ENCODE measurements around the gene DYNLRB2. TPM values are rescaled to one million over a fixed set of nuclear protein-coding genes. Genes with fewer than 3 reads are reported as not detected.

DYNLRB2 gene
- polyA plus RNA-seq, 1 experiment, result 0.71 TPM

DNA sequence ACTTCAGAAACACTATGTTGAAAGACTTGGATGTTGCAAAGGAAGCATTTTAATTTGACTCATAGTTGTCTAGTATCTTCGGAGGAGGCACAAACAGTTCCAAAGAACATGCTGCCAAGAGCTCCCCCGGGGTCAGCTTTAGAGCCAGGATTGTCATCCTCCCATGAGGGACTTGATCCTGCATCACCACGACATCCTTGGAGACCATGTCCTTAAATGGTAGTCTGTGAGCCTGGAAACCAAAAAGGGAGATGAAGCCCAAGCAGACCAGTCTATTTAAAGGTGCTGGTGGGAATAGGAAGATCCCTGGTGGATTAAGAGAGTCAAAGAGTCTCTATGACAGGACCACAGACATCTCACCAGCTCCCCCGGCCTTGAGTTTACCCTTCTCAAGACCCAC, 33.3 kb upstream of the DYNLRB2 start:
- CTCF ChIA-PET, result interaction anchor here (1.0 to 1.1 kb wide), 2 partner anchors 18 to 317 kb away, joined by 3 to 4 read pairs; no protein-coding TSS in a partner anchor
- DNase-seq (ENCODE audit: low read depth, low spot score), result no peak
- H3K27me3 ChIP-seq (ENCODE audit: control insufficient read depth, insufficient read depth, low read length), result no peaks in the 10 kb centered on the region
- no peaks in the 10 kb centered on the region for H3K9me3 ChIP-seq (ENCODE audit: control insufficient read depth, insufficient read depth, low read length)
- no peak overlapping the region for H3K27ac ChIP-seq (ENCODE audit: low read depth, low read length)
- TF ChIP-seq, protein P1, sequence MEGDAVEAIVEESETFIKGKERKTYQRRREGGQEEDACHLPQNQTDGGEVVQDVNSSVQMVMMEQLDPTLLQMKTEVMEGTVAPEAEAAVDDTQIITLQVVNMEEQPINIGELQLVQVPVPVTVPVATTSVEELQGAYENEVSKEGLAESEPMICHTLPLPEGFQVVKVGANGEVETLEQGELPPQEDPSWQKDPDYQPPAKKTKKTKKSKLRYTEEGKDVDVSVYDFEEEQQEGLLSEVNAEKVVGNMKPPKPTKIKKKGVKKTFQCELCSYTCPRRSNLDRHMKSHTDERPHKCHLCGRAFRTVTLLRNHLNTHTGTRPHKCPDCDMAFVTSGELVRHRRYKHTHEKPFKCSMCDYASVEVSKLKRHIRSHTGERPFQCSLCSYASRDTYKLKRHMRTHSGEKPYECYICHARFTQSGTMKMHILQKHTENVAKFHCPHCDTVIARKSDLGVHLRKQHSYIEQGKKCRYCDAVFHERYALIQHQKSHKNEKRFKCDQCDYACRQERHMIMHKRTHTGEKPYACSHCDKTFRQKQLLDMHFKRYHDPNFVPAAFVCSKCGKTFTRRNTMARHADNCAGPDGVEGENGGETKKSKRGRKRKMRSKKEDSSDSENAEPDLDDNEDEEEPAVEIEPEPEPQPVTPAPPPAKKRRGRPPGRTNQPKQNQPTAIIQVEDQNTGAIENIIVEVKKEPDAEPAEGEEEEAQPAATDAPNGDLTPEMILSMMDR (IDR thresholded peaks at IDR 0.05; ENCODE audit: low read depth, low read length), result no peak
- POLR2A ChIA-PET, result no interaction called here
- H3K4me3 ChIP-seq (ENCODE audit: low read depth, low read length), result no peak overlapping the region

DNA sequence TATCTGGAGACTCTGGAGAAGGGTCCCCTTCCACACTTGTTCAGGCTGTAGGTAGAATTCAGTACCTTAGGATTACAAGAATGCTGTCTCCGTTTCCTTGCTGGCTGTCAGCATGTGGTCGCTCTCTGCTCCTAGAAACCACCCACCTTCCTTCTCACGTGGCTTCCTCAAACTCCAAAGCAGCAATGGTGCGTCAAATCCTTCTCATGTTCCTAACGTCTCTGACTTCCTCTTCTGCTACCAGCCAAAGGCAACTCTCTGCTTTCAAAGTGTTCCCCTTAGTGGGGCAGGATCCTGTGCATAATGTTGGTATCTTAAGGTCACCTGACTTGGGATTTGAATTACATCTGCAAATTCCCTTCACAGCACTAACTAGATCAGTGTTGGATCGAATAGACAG, 30.9 kb upstream of the DYNLRB2 start:
- no peaks in the 10 kb centered on the region for H3K9me3 ChIP-seq (ENCODE audit: control insufficient read depth, insufficient read depth, low read length)
- H3K4me3 ChIP-seq (ENCODE audit: low read depth, low read length), result no peak overlapping the region
- ChIA-PET POLR2A (no interaction called here), CTCF (interaction anchor here (7.4 kb wide), 1 partner anchor 17 kb away, joined by 40 read pairs; no protein-coding TSS in a partner anchor)
- no peaks in the 10 kb centered on the region for H3K27me3 ChIP-seq (ENCODE audit: control insufficient read depth, insufficient read depth, low read length)
- H3K27ac ChIP-seq (ENCODE audit: low read depth, low read length), result no peak overlapping the region
- TF ChIP-seq, protein P1 (IDR thresholded peaks at IDR 0.05; ENCODE audit: low read depth, low read length), result no peak
- no peak for DNase-seq (ENCODE audit: low read depth, low spot score)

DNA sequence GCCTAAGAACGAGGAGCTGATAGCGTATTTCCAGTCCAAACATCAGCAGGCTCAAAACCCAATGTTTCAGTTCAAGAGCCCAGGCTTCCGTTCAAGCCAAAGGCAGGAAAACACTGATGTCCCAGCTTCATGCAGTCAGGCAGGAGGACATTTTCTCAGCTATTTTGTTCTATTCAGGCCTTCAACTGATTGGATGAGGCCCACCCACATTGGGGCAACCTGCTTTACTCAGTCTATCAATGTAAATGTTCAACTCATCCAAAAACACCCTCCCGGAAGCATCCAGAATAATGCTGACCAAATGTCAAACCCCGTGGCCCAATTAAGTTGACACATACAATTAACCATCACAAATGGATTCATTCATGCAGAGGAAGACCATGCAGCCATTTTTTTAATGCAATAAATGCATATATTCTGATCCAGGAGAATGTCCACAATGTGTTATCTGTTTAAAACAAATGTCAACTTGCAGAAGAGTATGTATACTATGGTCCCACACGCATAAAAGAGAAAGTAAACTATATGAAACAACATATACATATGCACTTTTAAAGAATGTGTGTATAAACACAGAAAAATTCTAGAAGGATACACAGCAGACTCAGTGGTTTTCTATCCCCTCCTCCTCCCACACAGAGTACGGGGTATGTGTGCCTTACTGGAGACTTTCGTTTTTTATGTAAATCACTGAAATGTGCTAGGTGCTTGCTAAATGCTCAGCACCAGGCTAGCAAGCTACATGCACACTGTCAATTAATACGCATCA, 28.8 kb upstream of the DYNLRB2 start:
- Histone ChIP-seq H3K27me3 (ENCODE audit: control insufficient read depth, insufficient read depth, low read length) (no peaks in the 10 kb centered on the region), H3K9me3 (ENCODE audit: control insufficient read depth, insufficient read depth, low read length) (no peaks in the 10 kb centered on the region), H3K27ac (ENCODE audit: low read depth, low read length) (no peak overlapping the region), H3K4me3 (ENCODE audit: low read depth, low read length) (no peak overlapping the region)
- POLR2A ChIA-PET, result no interaction called here
- TF ChIP-seq, protein P1 (IDR thresholded peaks at IDR 0.05; ENCODE audit: low read depth, low read length), result no peak
- CTCF ChIA-PET, result interaction anchor here (7.4 kb wide), 1 partner anchor 15 kb away, joined by 40 read pairs; no protein-coding TSS in a partner anchor
- DNase-seq (ENCODE audit: low read depth, low spot score), result no peak

DNA sequence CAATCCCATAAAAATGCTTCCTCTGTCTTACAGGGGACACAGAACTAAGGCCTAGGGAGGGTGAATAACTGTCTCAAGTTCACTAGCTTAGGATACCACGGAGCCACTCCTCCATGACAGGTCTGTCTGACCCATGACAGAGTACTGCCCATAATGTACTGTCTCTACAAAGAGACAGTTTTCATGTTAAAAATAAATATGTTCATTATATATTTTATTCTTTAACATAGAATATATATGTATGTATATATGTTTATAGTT, 28.3 kb upstream of the DYNLRB2 start:
- TF ChIP-seq, protein P1 (IDR thresholded peaks at IDR 0.05; ENCODE audit: low read depth, low read length), result no peak
- DNase-seq (ENCODE audit: low read depth, low spot score), result no peak
- ChIA-PET POLR2A (no interaction called here), CTCF (interaction anchor here (7.4 kb wide), 1 partner anchor 14 kb away, joined by 40 read pairs; no protein-coding TSS in a partner anchor)
- Histone ChIP-seq H3K9me3 (ENCODE audit: control insufficient read depth, insufficient read depth, low read length) (no peaks in the 10 kb centered on the region), H3K4me3 (ENCODE audit: low read depth, low read length) (no peak overlapping the region), H3K27me3 (ENCODE audit: control insufficient read depth, insufficient read depth, low read length) (no peaks in the 10 kb centered on the region), H3K27ac (ENCODE audit: low read depth, low read length) (no peak overlapping the region)

DNA sequence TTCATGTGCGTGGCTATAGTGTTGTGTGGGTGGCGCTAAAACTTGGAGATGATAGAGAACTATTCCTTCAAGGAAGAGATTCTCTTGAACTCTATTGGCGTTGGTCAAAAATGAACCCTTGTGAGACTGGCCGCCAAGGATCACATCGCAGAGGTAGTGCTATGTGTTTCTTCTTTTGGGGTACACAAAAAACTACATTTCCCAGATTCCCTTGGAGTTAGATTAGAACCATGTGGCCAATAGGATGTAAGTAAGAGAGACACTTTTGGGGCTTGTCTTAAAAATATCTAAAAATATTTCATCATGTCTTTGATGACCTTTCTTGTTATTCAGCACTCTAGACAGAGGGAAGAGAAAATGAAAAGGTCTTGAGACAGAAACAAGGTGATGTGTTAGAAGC, 25.4 kb upstream of the DYNLRB2 start:
- Histone ChIP-seq H3K27me3 (ENCODE audit: control insufficient read depth, insufficient read depth, low read length) (no peaks in the 10 kb centered on the region), H3K27ac (ENCODE audit: low read depth, low read length) (no peak overlapping the region), H3K4me3 (ENCODE audit: low read depth, low read length) (no peak overlapping the region), H3K9me3 (ENCODE audit: control insufficient read depth, insufficient read depth, low read length) (no peaks in the 10 kb centered on the region)
- ChIA-PET CTCF (interaction anchor here (7.4 kb wide), 1 partner anchor 11 kb away, joined by 40 read pairs; no protein-coding TSS in a partner anchor), POLR2A (no interaction called here)
- TF ChIP-seq, protein P1 (IDR thresholded peaks at IDR 0.05; ENCODE audit: low read depth, low read length), result no peak
- no peak for DNase-seq (ENCODE audit: low read depth, low spot score)

Data from AG04450 (cell line).